HepG2 (cell line): Measurements from ENCODE around the gene IWS1. TPM values are rescaled to one million over a fixed set of nuclear protein-coding genes. Genes with fewer than 3 reads are reported as not detected.

Experiments
- ATAC-seq: fragments of 200-7000 bp; cut with Tn5 transposase; 3 replicates; pipeline ENCODE4 v1.9.1; 2020; ENCODE audit warnings: mild to moderate bottlenecking, moderate library complexity
- Bru-seq: library from RNA; stranded (reverse); fragments of 400-500 nt; gene quantifications from one replicate; lab custom pipeline; 2021; lab: Mats Ljungman, UMichigan
- BruChase-seq, 2 experiments: library from RNA; stranded (reverse); fragments of 400-500 nt; gene quantifications; one replicate each; lab custom pipeline; 2021; lab: Mats Ljungman, UMichigan
- BruUV-seq: library from RNA; stranded (reverse); fragments of 400-500 nt; replicated peaks from 2 replicates; lab custom pipeline; 2021; lab: Mats Ljungman, UMichigan
- CTCF ChIA-PET: fragments of 300-600 bp; formaldehyde crosslinking; extraction: SDS; loops from one replicate; lab custom pipeline; 2021; ENCODE audit warnings: low total read pairs, inconsistent platforms, low intra/inter-chr PET ratio; lab: Yijun Ruan, JAX
- POLR2A ChIA-PET: fragments of 350-600 bp; sonication (Branson Sonifier 250); formaldehyde crosslinking; loops from one replicate; lab custom pipeline; 2020; ENCODE audit warnings: antibody characterized with exemption, inconsistent platforms; lab: Yijun Ruan, JAX
- DNase-seq: peaks from one replicate; pipeline ENCODE4 v3.0.0-alpha.2; 2015; ENCODE audit warnings: low spot score
- FAIRE-seq: peaks from 3 replicates; lab custom pipeline; 2011; peaks lifted over from hg19 to GRCh38; lab: Jason Lieb, UNC
- H2AFZ ChIP-seq: one replicate; pipeline ENCODE4 v1.6.1; 2011; ENCODE audit warnings: low read length, inconsistent platforms
- H3K27ac ChIP-seq: fragments of 300-600 bp; 3 replicates; pipeline ENCODE4 v1.8.0; 2011; ENCODE audit warnings: mixed run types, mild to moderate bottlenecking, mixed read lengths, low read length, inconsistent platforms; ENCODE audit not compliant: insufficient read depth; ENCODE audit errors: extremely low read length
- H3K27me3 ChIP-seq, 2 experiments: fragments of 200-600 bp in 1 of 2; 2 replicates in 1 of 2; 3 replicates in 1 of 2; pipeline versions ENCODE4 v1.6.0 to v1.8.0; 2011; ENCODE audit warnings: low read length in 2 of 2, mild to moderate bottlenecking in 2 of 2, moderate library complexity in 2 of 2, inconsistent platforms in 1 of 2; ENCODE audit not compliant: insufficient read depth in 2 of 2, control insufficient read depth in 1 of 2
- H3K36me3 ChIP-seq, 2 experiments: fragments of 200-600 bp in 1 of 2; replicated peaks in 1 of 2; 2 replicates in 1 of 2; 3 replicates in 1 of 2; pipeline versions ENCODE4 v1.5.1 to v1.8.0; 2011; ENCODE audit warnings: low read length in 2 of 2, inconsistent platforms in 1 of 2; ENCODE audit not compliant: insufficient read depth in 2 of 2, control insufficient read depth in 1 of 2
- H3K4me1 ChIP-seq: 2 replicates; pipeline ENCODE4 v1.5.1; 2012; ENCODE audit warnings: low read length, inconsistent platforms; ENCODE audit not compliant: insufficient read depth
- H3K4me2 ChIP-seq: 2 replicates; pipeline ENCODE4 v1.6.0; 2011; ENCODE audit warnings: low read depth, low read length, inconsistent platforms
- H3K4me3 ChIP-seq, 3 experiments: fragments of 200-600 bp in 1 of 3; sonication (generic), shearing (Covaris generic) in 1 of 3; replicated peaks in 1 of 3; 2 replicates each; pipeline ENCODE4 v1.5.1; 2011 to 2016; ENCODE audit warnings: low read length in 3 of 3, inconsistent platforms in 2 of 3, low read depth in 2 of 3, mild to moderate bottlenecking in 2 of 3, control low read depth in 1 of 3, mixed read lengths in 1 of 3; ENCODE audit not compliant: insufficient read depth in 1 of 3
- H3K79me2 ChIP-seq: one replicate; pipeline ENCODE4 v1.6.1; 2011; ENCODE audit warnings: low read length, inconsistent platforms; ENCODE audit not compliant: insufficient read depth
- H3K9ac ChIP-seq: 2 replicates; pipeline ENCODE4 v1.6.0; 2011; ENCODE audit warnings: mild to moderate bottlenecking, low read depth, low read length, inconsistent platforms; ENCODE audit not compliant: insufficient read depth
- H3K9me3 ChIP-seq: 2 replicates; pipeline ENCODE4 v1.5.1; 2012; ENCODE audit warnings: mild to moderate bottlenecking, low read length
- H4K20me1 ChIP-seq: 2 replicates; pipeline ENCODE4 v1.6.0; 2011; ENCODE audit warnings: inconsistent platforms, mild to moderate bottlenecking, low read length, moderate library complexity; ENCODE audit not compliant: insufficient read depth
- MBD4 ChIP-seq: IDR thresholded peaks from 2 replicates; pipeline ENCODE4 v1.6.1; 2012; ENCODE audit warnings: low read length, inconsistent platforms, borderline replicate concordance
- MYNN ChIP-seq: sonication (generic); formaldehyde crosslinking; IDR thresholded peaks from 2 replicates; pipeline ENCODE4 v1.4.0; 2020; ENCODE audit warnings: mild to moderate bottlenecking, low read depth, missing genetic modification reagents
- WGBS: methylation state at CpG from one replicate; pipeline ENCODE4 v1.1.6; 2017; ENCODE audit warnings: low lambda C conversion rate; 5-methylcytosine and 5-hydroxymethylcytosine counted together
- in situ Hi-C: cut with HindIII; loops from 2 replicates; pipeline ENCODE4 v1.10.0; 2017; ENCODE audit warnings: low pct_unique_long_range_greater_than_20kb; ENCODE audit not compliant: extremely low pct_ligation_motif_present
- intact Hi-C: fragments of 100-400 bp; cut with micrococcal nuclease; formaldehyde crosslinking; loops from one replicate; pipeline ENCODE4 v1.10.0; 2022; ENCODE audit not compliant: unreplicated experiment
- long read RNA-seq, 2 experiments: library from RNA in 1 of 2; library from polyadenylated mRNA in 1 of 2; stranded (forward) in 1 of 2; unstranded in 1 of 2; transcript quantifications; one replicate each; pipeline ENCODE4 v2.0.0, GENCODE V29; 2019 to 2022
- polyA minus RNA-seq, 3 experiments: library from RNA; depleted of rRNA, polyadenylated mRNA; stranded (reverse); fragments of >200 nt; gene quantifications; 2 replicates each; pipeline ENCODE4 v1.2.3, GENCODE V29; 2011; ENCODE audit warnings: low replicate concordance in 1 of 3
- polyA plus RNA-seq, 8 experiments: library from polyadenylated mRNA; depleted of rRNA in 3 of 8; stranded (reverse) in 7 of 8; unstranded in 1 of 8; fragments of >200 nt; fragmentation: Illumina TruSeq in 4 of 8; extraction: Trizol in 4 of 8; gene quantifications; 2 replicates each; pipeline versions ENCODE4 v1.2.1 to v1.2.3, GENCODE V29; 2011 to 2016; ENCODE audit warnings: low read depth in 4 of 8, missing spikeins in 1 of 8, mixed read lengths in 1 of 8; ENCODE audit not compliant: insufficient read depth in 1 of 8
- total RNA-seq, 5 experiments: library from RNA; depleted of rRNA; stranded (reverse); fragments of >200 nt; fragmentation: Illumina TruSeq; extraction: Trizol; gene quantifications; 2 replicates each; pipeline ENCODE4 v1.2.3, GENCODE V29; 2016; ENCODE audit warnings: low read depth in 1 of 5
- TF ChIP-seq, protein P1 (sequence below): sonication (generic); formaldehyde crosslinking; IDR thresholded peaks from 2 replicates; pipeline ENCODE4 v1.8.0; 2022; ENCODE audit warnings: missing genetic modification reagents, low read depth, mild to moderate bottlenecking, borderline replicate concordance
- TF ChIP-seq, protein P2 (sequence below): sonication (generic); formaldehyde crosslinking; conservative IDR thresholded peaks from 2 replicates; pipeline ENCODE4 v1.4.0; 2020; ENCODE audit warnings: missing genetic modification reagents
- TF ChIP-seq, protein P3 (sequence below): sonication (generic); formaldehyde crosslinking; IDR thresholded peaks from 2 replicates; pipeline ENCODE4 v1.5.1; 2020; ENCODE audit warnings: mild to moderate bottlenecking, missing genetic modification reagents, moderate library complexity
- TF ChIP-seq, protein P4 (sequence below): sonication (generic); formaldehyde crosslinking; IDR thresholded peaks from 2 replicates; pipeline ENCODE4 v1.8.1; 2023; ENCODE audit warnings: mild to moderate bottlenecking, moderate library complexity, missing genetic modification reagents

IWS1 gene
- total RNA-seq (2016; rRNA removed; fragmentation: Illumina TruSeq; extraction: Trizol): 62.3 and 90.2 TPM in 2 replicates
- 6.7 and 7.7 TPM in 2 replicates for total RNA-seq (2016; cell fraction: cytosol; rRNA removed; fragmentation: Illumina TruSeq; extraction: Trizol; ENCODE audit: low read depth)
- total RNA-seq (2016; cell fraction: insoluble cytoplasmic fraction; rRNA removed; fragmentation: Illumina TruSeq; extraction: Trizol): 62.9 and 85.5 TPM in 2 replicates
- 17.1 and 18.1 TPM in 2 replicates for total RNA-seq (2016; cell fraction: membrane; rRNA removed; fragmentation: Illumina TruSeq; extraction: Trizol)
- 52.7 and 54.8 TPM in 2 replicates for total RNA-seq (2016; cell fraction: nucleus; rRNA removed; fragmentation: Illumina TruSeq; extraction: Trizol)
- 25.7 and 28.9 TPM in 2 replicates for polyA plus RNA-seq (2011; rRNA removed)
- polyA plus RNA-seq (2011; cell fraction: cytosol; rRNA removed): 16.1 and 24.8 TPM in 2 replicates
- 17.9 and 22.5 TPM in 2 replicates for polyA plus RNA-seq (2011; cell fraction: nucleus; rRNA removed)
- polyA plus RNA-seq (2012): 43.1 and 48.6 TPM in 2 replicates
- 4.3 and 4.7 TPM in 2 replicates for polyA plus RNA-seq (2016; cell fraction: cytosol; fragmentation: Illumina TruSeq; extraction: Trizol; ENCODE audit: low read depth)
- polyA plus RNA-seq (2016; cell fraction: insoluble cytoplasmic fraction; fragmentation: Illumina TruSeq; extraction: Trizol; ENCODE audit: low read depth): 87.1 and 88.3 TPM in 2 replicates
- 9.9 and 10.2 TPM in 2 replicates for polyA plus RNA-seq (2016; cell fraction: membrane; fragmentation: Illumina TruSeq; extraction: Trizol; ENCODE audit: low read depth)
- polyA plus RNA-seq (2016; cell fraction: nucleus; fragmentation: Illumina TruSeq; extraction: Trizol; ENCODE audit: insufficient read depth, low read depth): 60.9 and 64.3 TPM in 2 replicates
- 7.4 and 11.6 TPM in 2 replicates for polyA minus RNA-seq (2011; rRNA and poly(A)+ RNA removed; ENCODE audit: low replicate concordance)
- polyA minus RNA-seq (2011; cell fraction: cytosol; rRNA and poly(A)+ RNA removed): 28.7 and 30.0 TPM in 2 replicates
- polyA minus RNA-seq (2011; cell fraction: nucleus; rRNA and poly(A)+ RNA removed): 43.5 and 63.2 TPM in 2 replicates
- percentile 94 among the genes with signal in this experiment for Bru-seq, nascent RNA
- BruChase-seq, experiment 1, labeled RNA remaining after a 6-hour chase: percentile 83 among the genes with signal in this experiment
- BruChase-seq, experiment 2, labeled RNA remaining after a 2-hour chase: percentile 89 among the genes with signal in this experiment
- long read RNA-seq, experiment 1, transcript IWS1-202 (3 exons, 1,080 nt): major isoform, 7 of 61 reads
- long read RNA-seq, experiment 1, transcript IWS1-201 (14 exons, 2,958 nt): minor isoform, 5 of 61 reads
- long read RNA-seq, experiment 1, partial matches to known transcripts: 44 of 61 reads
- long read RNA-seq, experiment 1, other reads (novel, unspliced or antisense): 5 of 61 reads
- long read RNA-seq, experiment 2, transcript IWS1-201 (14 exons, 2,958 nt): major isoform, 21 of 106 reads
- long read RNA-seq, experiment 2, partial matches to known transcripts: 69 of 106 reads
- long read RNA-seq, experiment 2, other reads (novel, unspliced or antisense): 16 of 106 reads

DNA sequence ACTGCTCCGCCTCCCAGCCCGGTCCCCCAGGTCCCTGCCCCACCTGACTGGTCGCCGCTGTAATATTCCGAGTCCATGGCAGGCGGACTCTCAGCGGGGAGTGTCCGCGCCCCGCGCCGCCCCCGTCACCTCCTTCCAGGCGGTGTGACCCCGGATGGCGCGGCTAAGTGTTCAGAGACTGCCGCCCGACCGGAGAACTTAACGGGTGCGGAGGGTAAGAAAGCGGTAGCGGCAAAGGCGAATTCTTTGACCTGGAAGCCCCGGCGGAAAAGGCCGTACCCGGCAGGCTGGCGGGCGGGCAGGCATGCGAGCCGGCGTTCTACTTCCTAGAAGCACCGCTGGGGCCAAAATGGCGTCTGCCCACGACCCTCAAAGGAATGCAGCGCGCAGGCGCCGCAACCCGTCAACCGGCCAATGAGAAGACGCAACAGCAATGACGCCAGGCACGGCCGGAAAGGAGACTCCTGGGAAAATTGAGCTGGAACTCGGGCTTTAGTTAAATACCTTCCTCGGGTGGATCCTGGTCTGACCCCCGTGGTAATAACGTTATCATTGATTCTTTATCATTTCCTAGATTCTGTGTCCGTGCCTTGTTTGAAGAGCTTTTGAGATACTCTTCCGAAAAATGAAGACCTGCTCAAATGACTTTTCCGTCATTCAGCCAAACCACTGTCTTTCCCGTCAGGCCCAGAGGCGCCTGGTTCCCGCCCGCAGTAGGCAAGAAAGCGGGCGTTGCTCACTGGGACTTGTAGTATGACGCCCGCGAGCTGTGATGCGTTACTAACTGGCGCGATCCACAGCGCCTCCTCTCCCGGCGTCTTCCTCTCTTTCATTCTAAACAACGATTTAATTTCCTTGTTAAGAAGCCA is at the start of gene IWS1:
Gene IWS1, minus strand, starts transcription at position 358 of the 869 bp plus-strand sequence. Its CDS starts 281 bp downstream, at position 77.
- WGBS: under 1% methylated on average over 44 of the region's 70 CpGs
- peak within 1 kb of the TSS; percentile 96 for H3K4me2 ChIP-seq
- H3K27ac ChIP-seq: peak within 1 kb of the TSS; percentile 91
- DNase-seq (peak; percentile 97), FAIRE-seq (peak; percentile 72), ATAC-seq (peak; percentile 89)
- CTCF ChIA-PET: no interaction called here
- H3K36me3 ChIP-seq: peaks cover under 1 to 27% of the 10 kb centered on the region in 2 experiments; a peak in 4 of 5 replicates
- peak within 1 kb of the TSS; percentile 95 for H3K9ac ChIP-seq
- peaks cover 41% of the 10 kb centered on the region for H3K4me1 ChIP-seq
- TSS peak; percentile 94 for BruUV-seq
- intact Hi-C loops: loop anchor here (2.0 kb wide), 1 partner anchor 16 kb away; no protein-coding TSS in a partner anchor
- H4K20me1 ChIP-seq: no peaks in the 10 kb centered on the region
- in situ Hi-C loops: no loop called here
- POLR2A ChIA-PET: interaction anchor here (0.6 to 2.3 kb wide), 29 partner anchors 8 to 565 kb away, joined by 3 to 41 read pairs (median 4); partner anchors contain the start of genes ERCC3, MYO7B, PROC and SFT2D3
- peak within 1 kb of the TSS; percentile 91 to 93 (median 92) for H3K4me3 ChIP-seq
- peak within 1 kb of the TSS; percentile 99 for H2AFZ ChIP-seq
- H3K79me2 ChIP-seq: peaks cover 46% of the 10 kb centered on the region
- H3K27me3 ChIP-seq: no peaks in the 10 kb centered on the region; a peak in 1 of 5 replicates
- peaks cover 5% of the 10 kb centered on the region for H3K9me3 ChIP-seq
- TF ChIP-seq MBD4: no peak
- TF ChIP-seq, protein P1, sequence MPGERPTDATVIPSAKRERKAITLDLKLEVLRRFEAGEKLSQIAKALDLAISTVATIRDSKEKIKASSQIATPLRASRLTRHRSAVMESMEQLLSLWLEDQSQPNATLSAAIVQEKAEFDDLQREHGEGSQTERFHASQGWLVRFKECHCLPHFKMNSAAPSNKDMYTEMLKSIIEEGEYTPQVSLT (CRISPR knock-in tag): no peak
- TF ChIP-seq, protein P2, sequence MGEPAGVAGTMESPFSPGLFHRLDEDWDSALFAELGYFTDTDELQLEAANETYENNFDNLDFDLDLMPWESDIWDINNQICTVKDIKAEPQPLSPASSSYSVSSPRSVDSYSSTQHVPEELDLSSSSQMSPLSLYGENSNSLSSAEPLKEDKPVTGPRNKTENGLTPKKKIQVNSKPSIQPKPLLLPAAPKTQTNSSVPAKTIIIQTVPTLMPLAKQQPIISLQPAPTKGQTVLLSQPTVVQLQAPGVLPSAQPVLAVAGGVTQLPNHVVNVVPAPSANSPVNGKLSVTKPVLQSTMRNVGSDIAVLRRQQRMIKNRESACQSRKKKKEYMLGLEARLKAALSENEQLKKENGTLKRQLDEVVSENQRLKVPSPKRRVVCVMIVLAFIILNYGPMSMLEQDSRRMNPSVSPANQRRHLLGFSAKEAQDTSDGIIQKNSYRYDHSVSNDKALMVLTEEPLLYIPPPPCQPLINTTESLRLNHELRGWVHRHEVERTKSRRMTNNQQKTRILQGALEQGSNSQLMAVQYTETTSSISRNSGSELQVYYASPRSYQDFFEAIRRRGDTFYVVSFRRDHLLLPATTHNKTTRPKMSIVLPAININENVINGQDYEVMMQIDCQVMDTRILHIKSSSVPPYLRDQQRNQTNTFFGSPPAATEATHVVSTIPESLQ (CRISPR knock-in tag): peak; percentile 26
- TF ChIP-seq MYNN (CRISPR knock-in tag): no peak
- TF ChIP-seq, protein P3, sequence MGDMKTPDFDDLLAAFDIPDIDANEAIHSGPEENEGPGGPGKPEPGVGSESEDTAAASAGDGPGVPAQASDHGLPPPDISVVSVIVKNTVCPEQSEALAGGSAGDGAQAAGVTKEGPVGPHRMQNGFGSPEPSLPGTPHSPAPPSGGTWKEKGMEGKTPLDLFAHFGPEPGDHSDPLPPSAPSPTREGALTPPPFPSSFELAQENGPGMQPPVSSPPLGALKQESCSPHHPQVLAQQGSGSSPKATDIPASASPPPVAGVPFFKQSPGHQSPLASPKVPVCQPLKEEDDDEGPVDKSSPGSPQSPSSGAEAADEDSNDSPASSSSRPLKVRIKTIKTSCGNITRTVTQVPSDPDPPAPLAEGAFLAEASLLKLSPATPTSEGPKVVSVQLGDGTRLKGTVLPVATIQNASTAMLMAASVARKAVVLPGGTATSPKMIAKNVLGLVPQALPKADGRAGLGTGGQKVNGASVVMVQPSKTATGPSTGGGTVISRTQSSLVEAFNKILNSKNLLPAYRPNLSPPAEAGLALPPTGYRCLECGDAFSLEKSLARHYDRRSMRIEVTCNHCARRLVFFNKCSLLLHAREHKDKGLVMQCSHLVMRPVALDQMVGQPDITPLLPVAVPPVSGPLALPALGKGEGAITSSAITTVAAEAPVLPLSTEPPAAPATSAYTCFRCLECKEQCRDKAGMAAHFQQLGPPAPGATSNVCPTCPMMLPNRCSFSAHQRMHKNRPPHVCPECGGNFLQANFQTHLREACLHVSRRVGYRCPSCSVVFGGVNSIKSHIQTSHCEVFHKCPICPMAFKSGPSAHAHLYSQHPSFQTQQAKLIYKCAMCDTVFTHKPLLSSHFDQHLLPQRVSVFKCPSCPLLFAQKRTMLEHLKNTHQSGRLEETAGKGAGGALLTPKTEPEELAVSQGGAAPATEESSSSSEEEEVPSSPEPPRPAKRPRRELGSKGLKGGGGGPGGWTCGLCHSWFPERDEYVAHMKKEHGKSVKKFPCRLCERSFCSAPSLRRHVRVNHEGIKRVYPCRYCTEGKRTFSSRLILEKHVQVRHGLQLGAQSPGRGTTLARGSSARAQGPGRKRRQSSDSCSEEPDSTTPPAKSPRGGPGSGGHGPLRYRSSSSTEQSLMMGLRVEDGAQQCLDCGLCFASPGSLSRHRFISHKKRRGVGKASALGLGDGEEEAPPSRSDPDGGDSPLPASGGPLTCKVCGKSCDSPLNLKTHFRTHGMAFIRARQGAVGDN (CRISPR knock-in tag): peak; percentile 93
- TF ChIP-seq, protein P4, sequence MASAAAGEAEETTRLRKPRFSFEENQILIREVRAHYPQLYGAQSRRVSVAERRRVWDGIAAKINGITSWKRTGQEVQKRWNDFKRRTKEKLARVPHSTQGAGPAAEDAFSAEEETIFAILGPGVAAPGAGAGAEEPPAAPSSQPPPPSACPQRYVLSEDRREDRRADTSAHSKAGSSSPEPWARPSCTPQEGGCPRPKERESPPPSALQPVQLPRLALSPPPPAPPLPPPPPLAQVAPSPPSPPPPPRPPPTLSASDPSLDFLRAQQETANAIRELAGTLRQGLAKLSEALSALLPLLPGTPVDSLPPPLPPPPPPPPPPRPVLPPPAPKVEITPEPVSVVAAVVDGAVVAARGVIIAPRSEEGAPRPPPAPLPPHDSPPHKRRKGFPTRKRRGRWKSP (CRISPR knock-in tag): 0 out of 2 replicates have a peak, but pooled peaks have one; percentile 56
